Muscle layer of duodenum (tissue), 2 donors: ENCODE measurements around the gene C22orf42.
"Not testable (repeated sequence)": the region's sequence is repeated elsewhere in the genome, so short reads cannot be mapped to it uniquely, and the experiment has no call there.

Experiments
- H3K27ac ChIP-seq: one replicate; pipeline ENCODE4 v1.7.0; 2013; ENCODE audit warnings: mild to moderate bottlenecking, low read length
- H3K27me3 ChIP-seq: one replicate; pipeline ENCODE4 v1.7.0; 2013; ENCODE audit warnings: low read depth, mild to moderate bottlenecking, control low read depth, low read length
- H3K36me3 ChIP-seq, 2 donors: one replicate each; pipeline ENCODE4 v1.7.0; 2013; ENCODE audit warnings: low read length in 2 of 2, control low read depth in 1 of 2, mild to moderate bottlenecking in 1 of 2; ENCODE audit not compliant: insufficient read depth in 2 of 2, control insufficient read depth in 1 of 2
- H3K4me1 ChIP-seq, 2 donors: one replicate each; pipeline ENCODE4 v1.7.0; 2013; ENCODE audit warnings: low read length in 2 of 2, mild to moderate bottlenecking in 2 of 2, control low read depth in 1 of 2, moderate library complexity in 1 of 2; ENCODE audit not compliant: insufficient read depth in 2 of 2, control insufficient read depth in 1 of 2
- H3K4me3 ChIP-seq, 2 donors: one replicate each; pipeline ENCODE4 v1.7.0; 2013; ENCODE audit warnings: low read length in 2 of 2, low read depth in 1 of 2, mild to moderate bottlenecking in 1 of 2
- H3K9me3 ChIP-seq, 2 donors: one replicate each; pipeline ENCODE4 v1.7.0; 2013; ENCODE audit warnings: low read length in 2 of 2, control low read depth in 1 of 2, mild to moderate bottlenecking in 1 of 2; ENCODE audit not compliant: control insufficient read depth in 1 of 2
- donor health status: healthy.

C22orf42 gene

GRCh38 chr22:32177221-32177765, 18.2 kb upstream of the C22orf42 start:
- Histone ChIP-seq H3K4me1 (no peaks in the 10 kb centered on the region), H3K4me3 (no peak overlapping the region), H3K27me3 (peaks cover 7% of the 10 kb centered on the region), H3K36me3 (no peaks in the 10 kb centered on the region), H3K27ac (no peak overlapping the region), H3K9me3 (peaks cover 0 to 3% of the 10 kb centered on the region in 2 donors)

- peaks cover 7% of the 10 kb centered on the region for H3K27me3 ChIP-seq
- no peaks in the 10 kb centered on the region for H3K36me3 ChIP-seq
- no peaks in the 10 kb centered on the region for H3K4me1 ChIP-seq
- no peak overlapping the region for H3K27ac ChIP-seq
- no peak overlapping the region for H3K4me3 ChIP-seq
- peaks cover 0 to 3% of the 10 kb centered on the region in 2 donors for H3K9me3 ChIP-seq
These were observed 16.9 kb upstream of the C22orf42 start for GRCh38 chr22:32175683-32176644.

- Histone ChIP-seq H3K36me3 (no peaks in the 10 kb centered on the region), H3K27me3 (peaks cover 7% of the 10 kb centered on the region), H3K4me1 (no peaks in the 10 kb centered on the region), H3K27ac (no peak overlapping the region), H3K4me3 (no peak overlapping the region), H3K9me3 (peaks cover 0 to 3% of the 10 kb centered on the region in 2 donors)
These were observed 16.0 kb upstream of the C22orf42 start for GRCh38 chr22:32175115-32175514.

GRCh38 chr22:32165681-32166080, 6.6 kb upstream of the C22orf42 start:
- H3K36me3 ChIP-seq, result no peaks in the 10 kb centered on the region
- H3K27ac ChIP-seq, result no peak overlapping the region
- H3K27me3 ChIP-seq, result no peaks in the 10 kb centered on the region
- no peaks in the 10 kb centered on the region for H3K4me1 ChIP-seq
- H3K9me3 ChIP-seq, result no peaks in the 10 kb centered on the region
- no peak overlapping the region for H3K4me3 ChIP-seq

- no peaks in the 10 kb centered on the region for H3K4me1 ChIP-seq
- H3K27ac ChIP-seq, result no peak overlapping the region
- no peaks in the 10 kb centered on the region for H3K27me3 ChIP-seq
- H3K4me3 ChIP-seq, result no peak overlapping the region
- H3K36me3 ChIP-seq, result no peaks in the 10 kb centered on the region
- H3K9me3 ChIP-seq, result no peaks in the 10 kb centered on the region
These were observed 5.2 kb upstream of the C22orf42 start for GRCh38 chr22:32164075-32164860.

- H3K36me3 ChIP-seq, H3K9me3 ChIP-seq, H3K27me3 ChIP-seq, H3K4me3 ChIP-seq, H3K27ac ChIP-seq, H3K4me1 ChIP-seq: not testable (repeated sequence)
These were observed 1.3 kb upstream of the C22orf42 start for GRCh38 chr22:32160411-32160810.

GRCh38 chr22:32157632-32158031, 1.5 kb downstream of the C22orf42 start:
- not testable (repeated sequence) for H3K27ac ChIP-seq, H3K27me3 ChIP-seq, H3K9me3 ChIP-seq, H3K36me3 ChIP-seq, H3K4me3 ChIP-seq, H3K4me1 ChIP-seq

- H3K36me3 ChIP-seq, H3K4me1 ChIP-seq, H3K9me3 ChIP-seq, H3K27me3 ChIP-seq, H3K27ac ChIP-seq, H3K4me3 ChIP-seq: not testable (repeated sequence)
These were observed 4.4 kb downstream of the C22orf42 start for GRCh38 chr22:32154727-32155126.

GRCh38 chr22:32151641-32152040, 7.5 kb downstream of the C22orf42 start:
- not testable (repeated sequence) for H3K27me3 ChIP-seq, H3K36me3 ChIP-seq, H3K27ac ChIP-seq, H3K4me3 ChIP-seq, H3K4me1 ChIP-seq, H3K9me3 ChIP-seq

- not testable (repeated sequence) for H3K4me1 ChIP-seq, H3K4me3 ChIP-seq, H3K9me3 ChIP-seq, H3K27me3 ChIP-seq, H3K36me3 ChIP-seq, H3K27ac ChIP-seq
These were observed 8.5 kb downstream of the C22orf42 start for GRCh38 chr22:32150647-32151046.

GRCh38 chr22:32148372-32148771, 10.7 kb downstream of the C22orf42 start:
- H3K4me3 ChIP-seq, H3K27me3 ChIP-seq, H3K36me3 ChIP-seq, H3K9me3 ChIP-seq, H3K27ac ChIP-seq, H3K4me1 ChIP-seq: not testable (repeated sequence)
